Measurements from ENCODE around the gene ZNF503. TPM values are rescaled to one million over a fixed set of nuclear protein-coding genes. Genes with fewer than 3 reads are reported as not detected.
"Not testable (repeated sequence)": the region's sequence is repeated elsewhere in the genome, so short reads cannot be mapped to it uniquely, and the experiment has no call there.

ZNF503 gene
- total and polyA plus RNA-seq, 2 of the 8 experiments (the other 6 are each of a cell fraction or from before 2014, with no cell fraction given) = 0.03 to 0.13 TPM

GRCh38 chr10:75359876-75360275, 41.7 kb downstream of the ZNF503 start:
- H3K4me2 ChIP-seq (ENCODE audit: insufficient read depth in 1 of 2, low read depth in 2 of 2, low read length in 2 of 2); DNase-seq (ENCODE audit: low read depth in 1 of 2, low spot score in 2 of 2); H2BK120ac ChIP-seq (replicated peaks; ENCODE audit: low read depth, low read length); H3K4me1 ChIP-seq (replicated peaks in 1 of 4; ENCODE audit: control insufficient read depth in 3 of 4, insufficient read depth in 4 of 4, low read length in 3 of 4); H3K4ac ChIP-seq (replicated peaks; ENCODE audit: insufficient read length, low read depth, low read length); H3K36me3 ChIP-seq (ENCODE audit: control insufficient read depth in 2 of 4, insufficient read depth in 4 of 4, low read length in 3 of 4); H4K20me1 ChIP-seq (replicated peaks in 1 of 2; ENCODE audit: control insufficient read depth in 1 of 2, insufficient read depth in 2 of 2, low read length in 2 of 2); H3K23me2 ChIP-seq (ENCODE audit: low read depth, low read length); H3K18ac ChIP-seq (ENCODE audit: extremely low read depth, low read length); H3K9me3 ChIP-seq (ENCODE audit: insufficient read depth in 2 of 2, low read depth in 1 of 2, low read length in 1 of 2); H3K56ac ChIP-seq (replicated peaks; ENCODE audit: insufficient read length, low read depth, low read length); H4K91ac ChIP-seq (replicated peaks; ENCODE audit: insufficient read length, low read length); H3K4me3 ChIP-seq (ENCODE audit: extremely low read depth in 1 of 4, insufficient read depth in 2 of 4, low read depth in 3 of 4, low read length in 4 of 4); H2BK20ac ChIP-seq (ENCODE audit: low read length); H3K79me2 ChIP-seq (ENCODE audit: control insufficient read depth in 1 of 2, insufficient read depth in 2 of 2, low read length in 2 of 2); POLR2A ChIA-PET (ENCODE audit: partially characterized antibody); H3K27me3 ChIP-seq (replicated peaks in 1 of 4; ENCODE audit: control insufficient read depth in 3 of 4, extremely low read depth in 1 of 4, insufficient read depth in 3 of 4, low read length in 3 of 4); H2AFZ ChIP-seq (ENCODE audit: low read length); H2BK12ac ChIP-seq (ENCODE audit: low read depth, low read length); H3K79me1 ChIP-seq (ENCODE audit: low read depth, low read length); H2BK5ac ChIP-seq (ENCODE audit: low read depth, low read length); H4K8ac ChIP-seq (ENCODE audit: extremely low read depth, insufficient read depth, low read length); H3K14ac ChIP-seq (ENCODE audit: insufficient read length); H3K9ac ChIP-seq (replicated peaks in 1 of 4; ENCODE audit: extremely low read depth in 1 of 4, low read depth in 3 of 4, low read length in 3 of 4); H4K5ac ChIP-seq (ENCODE audit: insufficient read length, low read depth, low read length); H3K23ac ChIP-seq (ENCODE audit: insufficient read length); H3K27ac ChIP-seq (ENCODE audit: low read depth, low read length); H2BK15ac ChIP-seq (ENCODE audit: low read length); FAIRE-seq; H2AK5ac ChIP-seq (ENCODE audit: low read depth, low read length): not testable (repeated sequence)
- CTCF ChIA-PET (ENCODE audit: partially characterized antibody) = interaction anchor here (2.1 kb wide), 1 partner anchor 63 kb away, joined by 9 read pairs; no protein-coding TSS in a partner anchor
- 98% methylated on average over 7 of the region's 8 CpGs; no CpG with 5 or more reads in 1 of the 2 experiments for WGBS, 2 experiments (ENCODE audit: extremely low coverage in 1 of 2, insufficient coverage in 1 of 2, insufficient read length in 1 of 2, insufficient replicate concordance in 2 of 2, low coverage in 1 of 2, low lambda C conversion rate in 2 of 2, missing lambda C conversion rate in 1 of 2)
